Stimulated activated CD4-positive, alpha-beta T cell treated with anti-CD3 and anti-CD28 coated beads, Interleukin-12 subunit alpha, Interleukin-12 subunit beta, amount 100 ng/mL, for 24 hours (primary cell): ENCODE measurements around the gene THPO.
A peak's percentile ranks its signal among the peaks of the same experiment; 100 is the strongest.

Experiments used
- DNase-seq, 2 experiments: peaks; one replicate each; pipeline ENCODE4 v3.0.0-alpha.2; 2020; ENCODE audit warnings: low read depth in 2 of 2

The THPO gene

GRCh38 chr3:184384856-184385422 lies 6.9 kb upstream of the THPO start:
- DNase-seq, result no peak

DNA sequence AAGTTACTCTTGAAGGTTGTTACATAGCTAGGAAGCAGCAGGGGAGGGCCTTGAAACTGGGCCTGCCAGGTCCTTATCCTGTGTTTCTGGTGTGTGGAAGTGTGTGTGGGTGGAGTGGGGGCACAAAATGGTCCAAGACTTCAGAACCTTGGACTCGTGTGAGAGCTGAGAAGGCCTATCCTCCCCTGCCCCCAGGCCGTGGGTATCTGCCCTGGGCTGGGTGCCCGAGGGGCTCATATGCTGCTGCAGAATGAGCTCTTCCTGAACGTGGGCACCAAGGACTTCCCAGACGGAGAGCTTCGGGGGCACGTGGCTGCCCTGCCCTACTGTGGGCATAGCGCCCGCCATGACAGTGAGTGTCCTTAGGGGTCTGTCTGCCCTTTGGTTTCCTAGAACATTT lies 6.3 kb upstream of the THPO start:
- DNase-seq, result no peak

DNA sequence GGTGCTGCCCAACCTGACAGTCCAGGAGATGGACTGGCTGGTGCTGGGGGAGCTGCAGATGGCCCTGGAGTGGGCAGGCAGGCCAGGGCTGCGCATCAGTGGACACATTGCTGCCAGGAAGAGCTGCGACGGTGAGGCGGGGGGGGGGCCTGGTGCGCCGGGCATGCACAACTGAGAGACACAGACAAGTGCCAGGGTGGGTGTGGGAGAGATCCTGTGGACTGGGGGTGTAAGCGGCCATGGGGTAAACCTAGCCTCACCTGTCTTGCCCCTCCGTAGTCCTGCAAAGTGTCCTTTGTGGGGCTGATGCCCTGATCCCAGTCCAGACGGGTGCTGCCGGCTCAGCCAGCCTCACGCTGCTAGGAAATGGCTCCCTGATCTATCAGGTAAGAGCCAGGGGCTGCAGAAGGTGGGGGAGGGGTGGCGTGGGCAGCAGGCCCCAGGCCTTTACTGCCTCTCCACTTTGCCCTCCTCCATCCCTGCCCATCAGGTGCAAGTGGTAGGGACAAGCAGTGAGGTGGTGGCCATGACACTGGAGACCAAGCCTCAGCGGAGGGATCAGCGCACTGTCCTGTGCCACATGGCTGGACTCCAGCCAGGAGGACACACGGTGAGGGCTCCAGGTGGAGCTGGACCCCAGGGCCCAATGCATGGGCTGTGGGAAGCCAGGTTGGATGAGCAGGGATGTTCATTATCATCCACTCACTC lies 5.2 kb upstream of the THPO start:
- DNase-seq, result no peak

DNA sequence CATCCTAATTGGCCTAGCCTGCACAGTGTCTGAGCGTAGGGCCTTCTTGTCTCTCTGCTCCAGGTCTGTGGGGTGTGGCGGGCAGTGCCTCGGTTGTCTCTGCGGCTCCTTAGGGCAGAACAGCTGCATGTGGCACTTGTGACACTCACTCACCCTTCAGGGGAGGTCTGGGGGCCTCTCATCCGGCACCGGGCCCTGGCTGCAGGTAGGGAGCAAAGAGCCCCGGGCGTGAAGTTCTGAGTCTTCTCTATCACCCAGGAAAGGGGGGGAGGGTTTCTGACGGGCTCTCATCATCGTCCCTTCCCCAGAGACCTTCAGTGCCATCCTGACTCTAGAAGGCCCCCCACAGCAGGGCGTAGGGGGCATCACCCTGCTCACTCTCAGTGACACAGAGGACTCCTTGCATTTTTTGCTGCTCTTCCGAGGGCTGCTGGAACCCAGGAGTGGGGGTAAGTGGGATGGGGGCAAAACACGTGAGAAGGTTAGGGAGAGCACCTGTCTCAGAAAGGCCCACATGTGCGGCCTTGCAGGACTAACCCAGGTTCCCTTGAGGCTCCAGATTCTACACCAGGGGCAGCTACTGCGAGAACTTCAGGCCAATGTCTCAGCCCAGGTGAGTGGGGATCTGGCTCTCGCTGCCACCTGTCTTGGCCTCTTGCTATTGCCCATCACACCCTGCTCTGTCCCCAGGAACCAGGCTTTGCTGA lies 4.5 kb upstream of the THPO start:
- DNase-seq, result no peak

- no peak for DNase-seq
Observed at GRCh38 chr3:184381261-184382224, 3.5 kb upstream of the THPO start.

DNA sequence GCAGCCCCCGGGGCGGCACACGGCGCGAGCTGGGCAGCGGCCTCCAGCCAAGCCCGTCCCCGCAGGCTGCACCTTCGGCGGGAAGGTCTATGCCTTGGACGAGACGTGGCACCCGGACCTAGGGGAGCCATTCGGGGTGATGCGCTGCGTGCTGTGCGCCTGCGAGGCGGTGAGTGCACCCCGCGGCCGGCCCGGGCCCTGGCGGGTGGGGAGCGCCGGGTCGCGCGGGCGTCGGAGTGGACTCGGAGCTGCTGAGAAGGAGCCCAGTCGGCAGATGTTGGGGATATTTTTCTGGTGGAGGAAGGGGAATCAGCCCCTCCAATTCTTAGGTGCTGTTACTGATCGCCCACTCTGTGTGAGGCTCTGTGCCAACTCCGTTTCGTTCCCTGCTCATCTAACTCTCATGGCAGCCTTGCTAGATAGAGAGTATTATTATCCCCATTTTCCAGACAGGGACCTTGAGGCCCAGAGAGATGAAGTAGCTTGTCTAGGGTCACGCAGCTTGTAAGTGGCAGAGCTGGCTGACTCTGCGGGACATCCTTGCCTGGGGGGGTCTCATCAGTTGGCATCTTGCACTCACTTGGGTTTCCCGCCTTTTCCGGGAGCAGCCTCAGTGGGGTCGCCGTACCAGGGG lies 2.7 kb upstream of the THPO start:
- no peak for DNase-seq

DNA sequence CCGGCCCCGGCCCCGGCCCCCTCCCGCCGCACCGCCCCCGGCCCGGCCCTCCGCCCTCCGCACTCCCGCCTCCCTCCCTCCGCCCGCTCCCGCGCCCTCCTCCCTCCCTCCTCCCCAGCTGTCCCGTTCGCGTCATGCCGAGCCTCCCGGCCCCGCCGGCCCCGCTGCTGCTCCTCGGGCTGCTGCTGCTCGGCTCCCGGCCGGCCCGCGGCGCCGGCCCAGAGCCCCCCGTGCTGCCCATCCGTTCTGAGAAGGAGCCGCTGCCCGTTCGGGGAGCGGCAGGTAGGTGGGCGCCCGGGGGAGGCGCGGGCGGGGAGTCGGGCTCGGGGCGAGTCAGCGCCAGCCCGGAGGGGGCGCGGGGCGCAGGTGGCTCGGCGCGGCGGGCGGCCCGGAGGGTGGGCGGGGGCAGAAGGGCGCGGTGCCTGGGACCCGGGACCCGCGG lies 2.2 kb upstream of the THPO start:
- DNase-seq, result no peak

GRCh38 chr3:184379358-184380184 lies 1.6 kb upstream of the THPO start, which contains the start of gene CHRD:
CHRD (plus strand) TSS chr3:184380054; CDS start chr3:184380319, 265 bp downstream.
- DNase-seq, result no peak

- no peak for DNase-seq
Observed at GRCh38 chr3:184378651-184379357, 797 bp upstream of the THPO start.

GRCh38 chr3:184377374-184377773 lies 633 bp downstream of the THPO start:
- DNase-seq, result no peak

- DNase-seq, result no peak
Observed at GRCh38 chr3:184375747-184376461, 2.1 kb downstream of the THPO start.

- DNase-seq, result no peak
Observed at GRCh38 chr3:184373422-184373821, 4.6 kb downstream of the THPO start.

DNA sequence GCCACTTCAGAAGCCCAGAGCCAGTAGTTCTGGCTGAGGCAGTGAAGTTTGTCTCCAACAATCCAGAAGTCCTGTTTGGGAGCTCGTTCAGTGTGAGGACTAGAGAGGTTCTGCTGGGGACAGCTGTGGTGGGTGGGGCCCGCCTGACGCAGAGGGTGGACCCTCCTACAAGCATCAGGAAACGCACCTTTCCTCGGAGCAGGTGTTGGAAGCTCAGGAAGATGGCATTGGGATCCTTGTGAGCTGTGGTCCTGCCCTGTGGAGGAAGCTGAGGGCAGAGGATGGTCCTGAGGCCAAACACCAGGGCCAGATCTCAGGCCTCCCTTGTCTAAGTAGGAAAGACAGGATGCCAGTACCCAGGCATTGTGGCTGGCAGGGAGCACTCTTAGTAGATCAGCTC lies 5.1 kb downstream of the THPO start:
- DNase-seq, result no peak

GRCh38 chr3:184372296-184372821 lies 5.6 kb downstream of the THPO start:
- no peak for DNase-seq

- DNase-seq, result peak; percentile 41 to 45
Observed at GRCh38 chr3:184371570-184372018, 6.4 kb downstream of the THPO start.

- no peak for DNase-seq
Observed at GRCh38 chr3:184368586-184369183, 9.3 kb downstream of the THPO start.

DNA sequence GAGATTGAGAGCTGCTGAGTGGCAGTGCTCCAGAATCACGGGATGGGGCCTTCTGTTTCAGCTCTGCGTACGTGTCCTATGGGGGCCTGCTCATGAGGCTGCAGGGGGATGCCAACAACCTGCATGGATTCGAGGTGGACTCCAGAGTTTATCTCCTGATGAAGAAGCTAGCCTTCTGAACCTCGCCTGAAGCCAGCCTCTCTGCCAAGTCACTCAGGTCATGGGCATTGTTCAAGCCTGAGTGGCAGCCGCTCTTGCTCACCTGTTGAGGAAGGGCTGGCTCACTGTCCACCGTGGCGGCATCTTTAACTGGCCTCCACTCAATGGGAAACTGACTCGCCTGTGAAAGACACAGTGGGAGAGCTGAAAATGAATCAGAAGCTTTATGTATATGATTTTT lies 9.9 kb downstream of the THPO start:
- no peak for DNase-seq

DNA sequence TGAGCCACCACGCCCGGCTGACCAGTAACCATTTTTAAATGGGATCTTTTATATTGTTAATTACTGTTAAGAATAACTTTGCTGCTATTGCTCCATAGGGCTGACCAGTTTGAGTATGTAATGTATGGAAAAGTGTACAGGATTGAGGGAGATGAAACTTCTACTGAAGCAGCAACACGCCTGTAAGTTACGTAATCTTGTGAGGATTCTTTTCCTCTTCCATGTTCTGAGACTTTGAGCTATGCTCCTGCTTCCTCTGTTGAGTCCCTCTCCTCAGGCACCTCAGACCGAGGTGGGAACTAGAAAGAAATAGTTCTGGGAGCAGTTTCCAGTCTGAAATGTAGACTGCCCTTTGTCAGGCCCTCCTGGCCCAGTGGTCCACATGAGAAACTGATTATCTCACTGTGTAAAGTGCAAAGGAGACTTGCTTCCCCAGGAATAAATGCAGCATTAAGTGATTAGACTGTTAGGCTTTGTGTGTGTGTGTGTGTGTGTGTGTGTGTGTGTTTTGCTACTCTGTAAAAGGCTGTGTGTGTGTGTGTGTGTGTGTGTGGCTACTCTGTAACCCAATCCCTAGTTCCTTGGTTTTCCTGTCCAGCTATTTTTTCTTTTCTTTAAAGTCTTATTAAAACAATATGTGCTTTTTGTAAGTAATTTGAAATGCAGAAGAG lies 11.3 kb downstream of the THPO start:
- DNase-seq, result no peak
